OCI-LY3 (cell line): ENCODE data around the gene MSI2.

Source experiments
- CTCF ChIP-seq: fragments of 200-600, 300-600 bp; sonication (generic); IDR thresholded peaks from 2 replicates; pipeline ENCODE4 v1.5.1; 2014; ENCODE audit warnings: antibody characterized with exemption, low read length, low read depth
- EZH2phosphoT487 ChIP-seq: fragments of 200-600 bp; shearing (Covaris generic); IDR thresholded peaks from 2 replicates; pipeline ENCODE4 v1.6.1; 2018; ENCODE audit warnings: antibody characterized with exemption, mixed run types, low read depth

DNA sequence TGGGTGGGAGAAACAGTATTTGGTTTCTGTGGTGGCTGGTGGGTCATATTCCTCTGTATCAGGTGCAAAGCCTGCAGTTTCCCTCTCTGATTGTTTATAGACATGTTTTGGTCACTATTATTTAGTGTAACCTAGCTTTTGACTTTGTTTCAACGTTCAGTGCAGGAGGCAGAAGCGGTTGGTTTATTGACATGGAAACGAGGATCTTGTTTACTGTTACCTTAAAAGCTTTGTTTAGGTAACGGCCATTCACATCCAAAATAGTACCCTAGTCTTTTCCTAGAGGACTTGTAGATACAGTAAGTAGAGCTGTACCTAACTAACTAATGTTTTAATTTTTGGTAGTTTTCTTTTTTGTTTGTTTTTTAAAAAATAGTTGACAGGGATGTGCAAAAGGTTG lies 3.5 kb downstream of the MSI2 start:
- no peak for TF ChIP-seq CTCF
- no peak for TF ChIP-seq EZH2phosphoT487
